WTC11 (cell line): ENCODE measurements around the gene ZIC3. TPM values are rescaled to one million over a fixed set of nuclear protein-coding genes. Genes with fewer than 3 reads are reported as not detected.
A peak's percentile ranks its signal among the peaks of the same experiment; 100 is the strongest.

ENCODE experiments used
- ATAC-seq: fragments of 200-7000 bp; cut with Tn5 transposase; 2 replicates; pipeline ENCODE4 v1.10.0; 2021; ENCODE audit warnings: mild to moderate bottlenecking, moderate library complexity
- CTCF ChIA-PET: fragments of 300-600 bp; sonication (Branson Sonifier 250); formaldehyde crosslinking; loops from one replicate; lab custom pipeline; 2021; ENCODE audit warnings: antibody characterized with exemption; lab: Charles Lee
- POLR2A ChIA-PET: fragments of 350-600 bp; sonication (Branson Sonifier 250); formaldehyde crosslinking; loops from one replicate; lab custom pipeline; 2021; ENCODE audit warnings: antibody characterized with exemption; lab: Charles Lee
- DNase-seq: peaks from one replicate; pipeline ENCODE4 v3.0.0; 2021; ENCODE audit warnings: low spot score
- H3K27ac Mint-ChIP-seq: 2 replicates; pipeline ENCODE4 v1.8.0; 2021; ENCODE audit warnings: mixed read lengths
- H3K27me3 Mint-ChIP-seq: 2 replicates; pipeline ENCODE4 v1.8.0; 2021; ENCODE audit warnings: low read depth, mild to moderate bottlenecking, moderate library complexity, mixed read lengths
- H3K36me3 Mint-ChIP-seq: 2 replicates; pipeline ENCODE4 v1.8.0; 2021; ENCODE audit warnings: mixed read lengths
- H3K4me1 Mint-ChIP-seq: 2 replicates; pipeline ENCODE4 v1.8.0; 2022; ENCODE audit warnings: mixed read lengths
- H3K4me3 Mint-ChIP-seq: 2 replicates; pipeline ENCODE4 v1.8.0; 2021; ENCODE audit warnings: mild to moderate bottlenecking, moderate library complexity, mixed read lengths
- H3K9me3 Mint-ChIP-seq: 2 replicates; pipeline ENCODE4 v1.8.0; 2021; ENCODE audit warnings: mixed read lengths
- CREM ChIP-seq: sonication (generic); formaldehyde crosslinking; IDR thresholded peaks from 2 replicates; pipeline ENCODE4 v1.8.1; 2022; ENCODE audit warnings: mild to moderate bottlenecking, missing genetic modification reagents, moderate library complexity
- E2F1 ChIP-seq: sonication (generic); formaldehyde crosslinking; IDR thresholded peaks from 2 replicates; pipeline ENCODE4 v1.8.0; 2022; ENCODE audit warnings: mild to moderate bottlenecking, missing genetic modification reagents
- E2F5 ChIP-seq: sonication (generic); formaldehyde crosslinking; IDR thresholded peaks from 2 replicates; pipeline ENCODE4 v1.8.1; 2022; ENCODE audit warnings: mild to moderate bottlenecking, moderate library complexity, missing genetic modification reagents
- ELF4 ChIP-seq: sonication (generic); formaldehyde crosslinking; IDR thresholded peaks from 2 replicates; pipeline ENCODE4 v1.8.1; 2022; ENCODE audit warnings: low read depth, mild to moderate bottlenecking, moderate library complexity, missing genetic modification reagents
- ERG ChIP-seq: fragments of 250-450 bp; sonication (Bioruptor Pico); IDR thresholded peaks from 2 replicates; pipeline ENCODE4 v1.8.0; 2021; ENCODE audit warnings: mild to moderate bottlenecking
- ESRRA ChIP-seq: sonication (generic); formaldehyde crosslinking; IDR thresholded peaks from 2 replicates; pipeline ENCODE4 v1.8.1; 2022; ENCODE audit warnings: mild to moderate bottlenecking, missing genetic modification reagents, borderline replicate concordance
- FOXP1 ChIP-seq: sonication (generic); formaldehyde crosslinking; IDR thresholded peaks from 2 replicates; pipeline ENCODE4 v1.8.0; 2022; ENCODE audit warnings: missing genetic modification reagents, mild to moderate bottlenecking, moderate library complexity, borderline replicate concordance
- HMGXB4 ChIP-seq: sonication (generic); formaldehyde crosslinking; IDR thresholded peaks from 2 replicates; pipeline ENCODE4 v1.8.1; 2023; ENCODE audit warnings: mild to moderate bottlenecking, moderate library complexity, missing genetic modification reagents
- JUN ChIP-seq: sonication (generic); formaldehyde crosslinking; IDR thresholded peaks from 2 replicates; pipeline ENCODE4 v1.8.0; 2023; ENCODE audit warnings: mild to moderate bottlenecking, missing genetic modification reagents
- RORB ChIP-seq: fragments of 250-450 bp; sonication (Bioruptor Pico); IDR thresholded peaks from 2 replicates; pipeline ENCODE4 v1.9.0; 2021; ENCODE audit warnings: mild to moderate bottlenecking
- SP1 ChIP-seq: sonication (generic); formaldehyde crosslinking; conservative IDR thresholded peaks from 2 replicates; pipeline ENCODE4 v1.8.1; 2022; ENCODE audit warnings: missing genetic modification reagents
- ZNF317 ChIP-seq: sonication (generic); formaldehyde crosslinking; IDR thresholded peaks from 2 replicates; pipeline ENCODE4 v1.8.1; 2023; ENCODE audit warnings: low read depth, mild to moderate bottlenecking, moderate library complexity, missing genetic modification reagents, borderline replicate concordance
- ZNF396 ChIP-seq: fragments of 250-450 bp; sonication (Bioruptor Pico); IDR thresholded peaks from 2 replicates; pipeline ENCODE4 v1.8.0; 2021; ENCODE audit warnings: mild to moderate bottlenecking, moderate library complexity, borderline replicate concordance
- ZNF423 ChIP-seq: fragments of 250-450 bp; sonication (Bioruptor Pico); IDR thresholded peaks from 2 replicates; pipeline ENCODE4 v2.1.2; 2022; ENCODE audit warnings: mild to moderate bottlenecking, moderate library complexity
- total RNA-seq: library from RNA; stranded (reverse); gene quantifications from 3 replicates; pipeline ENCODE4 v1.2.3, GENCODE V29; 2021

The ZIC3 gene
- total RNA-seq, 1 experiment from 2014 or later = 75.3 TPM

- no peak for DNase-seq
- Mint-ChIP-seq H3K36me3 (peaks cover 38% of the 10 kb centered on the region), H3K27me3 (no peaks in the 10 kb centered on the region)
Observed at GRCh38 chrX:137566746-137567679, 1.1 kb downstream of the ZIC3 start.

GRCh38 chrX:137567682-137568232 lies 1.8 kb downstream of the ZIC3 start:
- ChIA-PET CTCF (interaction anchor here (0.7 to 2.1 kb wide), 5 partner anchors 19 to 458 kb away, joined by 3 to 9 read pairs (median 3); no protein-coding TSS in a partner anchor), POLR2A (interaction anchor here (1.3 to 1.9 kb wide), 2 partner anchors 8 to 20 kb away, joined by 4 to 8 read pairs; no protein-coding TSS in a partner anchor)
- DNase-seq (no peak), ATAC-seq (no peak)
- peaks cover 43% of the 10 kb centered on the region for H3K36me3 Mint-ChIP-seq
- H3K9me3 Mint-ChIP-seq = no peaks in the 10 kb centered on the region
- peak overlapping the region; percentile 89; the same call in 1 of the 2 replicates for H3K27ac Mint-ChIP-seq
- peak overlapping the region; percentile 97 for H3K4me3 Mint-ChIP-seq
- TF ChIP-seq ZNF317 (CRISPR knock-in tag) = no peak
- TF ChIP-seq ERG (CRISPR knock-in tag) = no peak
- 0 out of 2 replicates have a peak, but pooled peaks have one; percentile 3 for TF ChIP-seq FOXP1 (CRISPR knock-in tag)
- no peak for TF ChIP-seq ELF4
- no peak for TF ChIP-seq ESRRA (CRISPR knock-in tag)
- TF ChIP-seq RORB (CRISPR knock-in tag) = no peak
- no peak for TF ChIP-seq ZNF396 (CRISPR knock-in tag)
- no peaks in the 10 kb centered on the region for H3K27me3 Mint-ChIP-seq
- peaks cover 32% of the 10 kb centered on the region for H3K4me1 Mint-ChIP-seq

More at GRCh38 chrX:137566746-137567679, 1.1 kb downstream of the ZIC3 start:
- H3K27ac Mint-ChIP-seq = peak overlapping the region; percentile 89
- H3K4me3 Mint-ChIP-seq = peak overlapping the region; percentile 97
- H3K4me1 Mint-ChIP-seq = peaks cover 26% of the 10 kb centered on the region
- POLR2A ChIA-PET = interaction anchor here (1.3 to 1.9 kb wide), 2 partner anchors 9 to 19 kb away, joined by 4 to 8 read pairs; no protein-coding TSS in a partner anchor
- CTCF ChIA-PET = interaction anchor here (0.7 to 2.1 kb wide), 4 partner anchors 18 to 459 kb away, joined by 3 to 9 read pairs (median 4); no protein-coding TSS in a partner anchor
- no peak for ATAC-seq
- TF ChIP-seq ELF4 = no peak
- 0 out of 2 replicates have a peak, but pooled peaks have one; percentile 36 for TF ChIP-seq HMGXB4 (CRISPR knock-in tag)
- no peaks in the 10 kb centered on the region for H3K9me3 Mint-ChIP-seq

DNA sequence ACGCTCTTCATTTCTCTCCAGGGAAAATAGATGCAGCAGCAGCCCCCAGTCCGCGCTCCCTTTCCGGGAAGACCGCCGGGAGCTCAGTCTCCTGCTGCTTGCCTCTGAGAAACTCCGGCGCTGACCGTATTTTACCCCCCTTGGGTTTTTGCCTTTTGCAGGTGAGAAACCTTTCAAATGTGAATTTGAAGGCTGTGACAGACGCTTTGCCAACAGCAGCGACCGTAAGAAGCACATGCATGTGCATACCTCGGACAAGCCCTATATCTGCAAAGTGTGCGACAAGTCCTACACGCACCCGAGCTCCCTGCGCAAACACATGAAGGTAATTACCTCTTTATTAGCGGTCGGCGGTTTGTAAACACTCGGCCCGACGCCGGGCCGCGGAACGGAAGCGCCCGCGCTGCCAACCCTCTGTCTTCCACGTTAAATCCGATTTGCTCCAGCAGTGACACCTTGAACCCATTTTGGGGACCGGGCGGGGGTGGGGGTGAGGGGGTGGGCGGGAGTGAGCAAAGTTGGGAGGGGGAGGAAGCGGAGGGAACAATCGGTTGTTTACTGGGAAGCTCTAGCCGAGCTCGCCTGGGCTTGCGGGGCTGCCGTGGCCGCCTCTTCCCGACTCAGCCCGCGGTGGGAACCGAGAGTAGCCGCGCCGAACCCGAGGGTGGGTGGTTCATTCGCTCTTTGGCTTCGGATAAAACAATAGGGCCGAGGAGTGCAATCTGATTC lies 3.0 kb downstream of the ZIC3 start:
- POLR2A ChIA-PET = interaction anchor here (1.5 kb wide), 1 partner anchor 18 kb away, joined by 6 read pairs; no protein-coding TSS in a partner anchor
- peaks cover 43% of the 10 kb centered on the region for H3K36me3 Mint-ChIP-seq
- no peak for TF ChIP-seq JUN (CRISPR knock-in tag)
- 0 out of 2 replicates have a peak, but pooled peaks have one; percentile 22 for TF ChIP-seq ZNF423 (CRISPR knock-in tag)
- no peaks in the 10 kb centered on the region for H3K9me3 Mint-ChIP-seq
- CTCF ChIA-PET = interaction anchor here (0.7 to 1.0 kb wide), 2 partner anchors 137 to 140 kb away, joined by 3 read pairs; no protein-coding TSS in a partner anchor
- H3K27me3 Mint-ChIP-seq = no peaks in the 10 kb centered on the region
- H3K4me1 Mint-ChIP-seq = peaks cover 37% of the 10 kb centered on the region
- no peak for ATAC-seq
- peak overlapping the region; percentile 97 for H3K4me3 Mint-ChIP-seq
- DNase-seq = no peak
- H3K27ac Mint-ChIP-seq = peak overlapping the region; percentile 94; the same call in 1 of the 2 replicates

DNA sequence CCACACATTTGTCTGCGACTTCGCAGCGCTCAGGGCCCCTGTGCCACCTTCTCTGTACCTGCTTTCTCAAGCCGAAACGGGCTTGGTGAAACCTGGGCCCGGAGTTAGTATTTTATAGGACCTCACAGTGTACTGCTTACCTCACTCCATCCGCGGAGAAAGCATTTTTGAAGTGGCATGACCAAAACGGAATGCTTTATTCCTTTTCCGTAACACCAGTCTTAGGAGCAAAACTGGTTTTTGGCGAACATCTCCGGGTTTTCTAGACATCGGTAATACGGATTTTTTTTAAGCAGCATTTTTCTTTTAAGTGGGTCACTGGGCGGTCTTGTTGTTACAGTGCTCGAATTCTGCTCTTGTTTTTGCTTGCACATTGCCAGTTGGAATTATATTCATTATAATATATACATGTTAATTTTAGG lies 3.6 kb downstream of the ZIC3 start:
- DNase-seq (no peak), ATAC-seq (no peak)
- no peak for TF ChIP-seq CREM
- TF ChIP-seq E2F1 (CRISPR knock-in tag) = no peak
- no peak for TF ChIP-seq E2F5 (CRISPR knock-in tag)
- no peak for TF ChIP-seq SP1
- Mint-ChIP-seq H3K27ac (no peak overlapping the region), H3K4me3 (peak overlapping the region; percentile 97), H3K36me3 (peaks cover 43% of the 10 kb centered on the region), H3K4me1 (peaks cover 37% of the 10 kb centered on the region), H3K9me3 (no peaks in the 10 kb centered on the region), H3K27me3 (no peaks in the 10 kb centered on the region)
- ChIA-PET CTCF (no interaction called here), POLR2A (interaction anchor here (1.5 kb wide), 1 partner anchor 19 kb away, joined by 6 read pairs; no protein-coding TSS in a partner anchor)
